ENCODE measurements around the gene MRTO4. TPM values are rescaled to one million over a fixed set of nuclear protein-coding genes. Genes with fewer than 3 reads are reported as not detected.

Gene MRTO4
- total RNA-seq, 1 experiment from 2014 or later, result 79.3 TPM

DNA sequence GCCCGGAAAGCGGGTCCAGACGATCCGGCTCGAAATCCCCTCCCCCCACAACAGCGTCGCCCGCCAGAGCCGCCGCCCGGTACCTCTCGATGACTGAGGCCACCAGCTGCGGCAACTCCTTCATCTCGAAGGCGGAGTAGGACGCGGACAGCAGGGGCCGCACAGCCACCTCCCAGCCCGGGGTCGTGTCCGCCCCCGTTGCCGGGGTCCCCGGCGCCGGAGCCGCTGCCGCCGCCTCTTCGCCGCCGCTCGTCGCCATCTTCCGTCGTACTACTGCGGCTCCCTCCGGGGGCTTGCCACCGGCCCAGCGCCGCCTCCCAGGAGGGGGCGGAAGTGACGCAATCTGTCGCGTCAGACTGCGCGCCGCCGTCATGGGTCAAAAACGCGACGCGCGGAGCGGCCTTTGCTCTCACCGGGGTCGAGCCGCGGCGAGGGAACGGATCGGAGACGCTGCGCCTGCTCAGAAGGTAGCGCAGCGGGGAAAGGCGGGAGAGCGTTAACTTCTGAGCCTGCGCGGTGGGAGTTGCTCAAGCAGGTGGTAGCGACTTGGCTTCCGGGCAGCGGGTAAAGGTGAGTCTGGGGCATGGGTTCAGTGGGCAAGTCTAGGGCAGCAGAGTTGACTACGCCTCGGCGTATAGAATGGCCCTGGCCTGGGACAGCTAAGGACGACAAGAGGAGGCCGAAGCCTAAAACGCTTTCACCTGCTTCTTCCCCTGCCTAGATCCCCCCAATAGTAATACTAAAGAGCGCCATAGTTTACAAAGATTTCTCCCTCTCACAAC, 41.4 kb upstream of the MRTO4 start, which contains the start of gene UBR4:
Gene UBR4 (minus strand): TSS at position 277 of the 782 bp plus-strand sequence. CDS start 18 bp downstream, at position 259.
- intact Hi-C loops (cut with micrococcal nuclease), result no loop called here
- Histone ChIP-seq H3K9me3 (ENCODE audit: control insufficient read depth in 1 of 2, insufficient read depth in 1 of 2, low read depth in 1 of 2, low read length in 2 of 2) (no peaks in the 10 kb centered on the region), H3K27ac (ENCODE audit: low read depth, low read length) (peak within 1 kb of the TSS; percentile 80), H3K9ac (ENCODE audit: low read length) (peak within 1 kb of the TSS; percentile 87), H4K20me1 (ENCODE audit: insufficient read depth) (no peaks in the 10 kb centered on the region), H3K36me3 (ENCODE audit: control insufficient read depth in 1 of 2, insufficient read depth in 2 of 2, low read length in 2 of 2) (peaks cover 8 to 19% of the 10 kb centered on the region in 2 experiments; a peak in 3 of 4 replicates), H3K79me2 (ENCODE audit: insufficient read depth, low read length) (peaks cover 96% of the 10 kb centered on the region), H3K4me2 (ENCODE audit: low read length) (peak within 1 kb of the TSS; percentile 99), H3K4me3 (replicated peaks in 1 of 2; ENCODE audit: low read depth in 1 of 2, low read length in 2 of 2) (peak within 1 kb of the TSS; percentile 85 to 86), H3K4me1 (ENCODE audit: control insufficient read depth in 1 of 2, insufficient read depth in 2 of 2, low read length in 2 of 2) (peaks cover 10 to 33% of the 10 kb centered on the region in 2 experiments), H3K27me3 (ENCODE audit: insufficient read depth, low read length) (no peaks in the 10 kb centered on the region), H3K9me2 (ENCODE audit: insufficient read depth) (no peaks in the 10 kb centered on the region), H2AFZ (ENCODE audit: low read depth, low read length, poor library complexity, severe bottlenecking) (no peak within 1 kb of the TSS)
- DNase-seq (ENCODE audit: low read depth, low spot score), result peak; percentile 92
- RAD21 ChIA-PET (ENCODE audit: low non-redundant PET in 1 of 2, low total read pairs in 2 of 2, uncharacterized antibody in 2 of 2, unreplicated experiment in 2 of 2), result no interaction called here
- BruUV-seq (replicated peaks), result no TSS peak
- POLR2A ChIA-PET, result interaction anchor here (0.6 kb wide), 1 partner anchor 401 kb away, joined by 4 read pairs; no protein-coding TSS in a partner anchor
- CTCF ChIA-PET, result interaction anchor here (1.8 kb wide), 1 partner anchor 451 kb away, joined by 7 read pairs; no protein-coding TSS in a partner anchor
- peak; percentile 92 for ATAC-seq
- TF ChIP-seq EZH2 (IDR thresholded peaks at IDR 0.05) (no peak), EGR1 (IDR thresholded peaks at IDR 0.05; ENCODE audit: low read depth) (peak; percentile 51), SP1 (IDR thresholded peaks at IDR 0.05; ENCODE audit: low read depth) (peak; percentile 63), POLR2A (IDR thresholded peaks at IDR 0.05; ENCODE audit: borderline replicate concordance, extremely low read depth, insufficient read depth, insufficient read length) (peak; percentile 94), SRF (IDR thresholded peaks at IDR 0.05; ENCODE audit: low read depth) (peak; percentile 93; the same call in 1 of the 2 replicates), ELF1 (IDR thresholded peaks at IDR 0.05; ENCODE audit: borderline replicate concordance, low read depth) (no peak; the same call in 1 of the 2 replicates), ZFX (IDR thresholded peaks at IDR 0.05) (peak; percentile 37; the same call in 1 of the 2 replicates), YY1 (IDR thresholded peaks at IDR 0.05; ENCODE audit: extremely low read depth, insufficient replicate concordance, low read depth, low read length) (peak; percentile 87), MAX (IDR thresholded peaks at IDR 0.05) (no peak; the same call in 1 of the 2 replicates), CBX3 (IDR thresholded peaks at IDR 0.05; ENCODE audit: low read depth) (peak; percentile 22; the same call in 1 of the 2 replicates), ZNF274 (IDR thresholded peaks at IDR 0.05; ENCODE audit: low read depth, low read length) (no peak), CEBPB (IDR thresholded peaks at IDR 0.05; ENCODE audit: low read depth) (peak; percentile 76), TCF7L2 (IDR thresholded peaks at IDR 0.05; ENCODE audit: borderline replicate concordance, extremely low read depth, insufficient read depth, insufficient read length) (peak; percentile 88), EZH2phosphoT487 (IDR thresholded peaks at IDR 0.05; ENCODE audit: borderline replicate concordance) (no peak), SIN3A (IDR thresholded peaks at IDR 0.05; ENCODE audit: low read depth) (peak; percentile 7; the same call in 1 of the 2 replicates), RAD21 (IDR thresholded peaks at IDR 0.05; ENCODE audit: low read depth) (no peak), POLR2AphosphoS5 (IDR thresholded peaks at IDR 0.05; ENCODE audit: low read depth, low read length) (peak; percentile 80)
- TF ChIP-seq, protein P1, sequence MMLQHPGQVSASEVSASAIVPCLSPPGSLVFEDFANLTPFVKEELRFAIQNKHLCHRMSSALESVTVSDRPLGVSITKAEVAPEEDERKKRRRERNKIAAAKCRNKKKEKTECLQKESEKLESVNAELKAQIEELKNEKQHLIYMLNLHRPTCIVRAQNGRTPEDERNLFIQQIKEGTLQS (IDR thresholded peaks at IDR 0.05), result no peak
- TF ChIP-seq, protein P2, sequence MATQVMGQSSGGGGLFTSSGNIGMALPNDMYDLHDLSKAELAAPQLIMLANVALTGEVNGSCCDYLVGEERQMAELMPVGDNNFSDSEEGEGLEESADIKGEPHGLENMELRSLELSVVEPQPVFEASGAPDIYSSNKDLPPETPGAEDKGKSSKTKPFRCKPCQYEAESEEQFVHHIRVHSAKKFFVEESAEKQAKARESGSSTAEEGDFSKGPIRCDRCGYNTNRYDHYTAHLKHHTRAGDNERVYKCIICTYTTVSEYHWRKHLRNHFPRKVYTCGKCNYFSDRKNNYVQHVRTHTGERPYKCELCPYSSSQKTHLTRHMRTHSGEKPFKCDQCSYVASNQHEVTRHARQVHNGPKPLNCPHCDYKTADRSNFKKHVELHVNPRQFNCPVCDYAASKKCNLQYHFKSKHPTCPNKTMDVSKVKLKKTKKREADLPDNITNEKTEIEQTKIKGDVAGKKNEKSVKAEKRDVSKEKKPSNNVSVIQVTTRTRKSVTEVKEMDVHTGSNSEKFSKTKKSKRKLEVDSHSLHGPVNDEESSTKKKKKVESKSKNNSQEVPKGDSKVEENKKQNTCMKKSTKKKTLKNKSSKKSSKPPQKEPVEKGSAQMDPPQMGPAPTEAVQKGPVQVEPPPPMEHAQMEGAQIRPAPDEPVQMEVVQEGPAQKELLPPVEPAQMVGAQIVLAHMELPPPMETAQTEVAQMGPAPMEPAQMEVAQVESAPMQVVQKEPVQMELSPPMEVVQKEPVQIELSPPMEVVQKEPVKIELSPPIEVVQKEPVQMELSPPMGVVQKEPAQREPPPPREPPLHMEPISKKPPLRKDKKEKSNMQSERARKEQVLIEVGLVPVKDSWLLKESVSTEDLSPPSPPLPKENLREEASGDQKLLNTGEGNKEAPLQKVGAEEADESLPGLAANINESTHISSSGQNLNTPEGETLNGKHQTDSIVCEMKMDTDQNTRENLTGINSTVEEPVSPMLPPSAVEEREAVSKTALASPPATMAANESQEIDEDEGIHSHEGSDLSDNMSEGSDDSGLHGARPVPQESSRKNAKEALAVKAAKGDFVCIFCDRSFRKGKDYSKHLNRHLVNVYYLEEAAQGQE (IDR thresholded peaks at IDR 0.05; ENCODE audit: low read depth), result no peak
- TF ChIP-seq, protein P3, sequence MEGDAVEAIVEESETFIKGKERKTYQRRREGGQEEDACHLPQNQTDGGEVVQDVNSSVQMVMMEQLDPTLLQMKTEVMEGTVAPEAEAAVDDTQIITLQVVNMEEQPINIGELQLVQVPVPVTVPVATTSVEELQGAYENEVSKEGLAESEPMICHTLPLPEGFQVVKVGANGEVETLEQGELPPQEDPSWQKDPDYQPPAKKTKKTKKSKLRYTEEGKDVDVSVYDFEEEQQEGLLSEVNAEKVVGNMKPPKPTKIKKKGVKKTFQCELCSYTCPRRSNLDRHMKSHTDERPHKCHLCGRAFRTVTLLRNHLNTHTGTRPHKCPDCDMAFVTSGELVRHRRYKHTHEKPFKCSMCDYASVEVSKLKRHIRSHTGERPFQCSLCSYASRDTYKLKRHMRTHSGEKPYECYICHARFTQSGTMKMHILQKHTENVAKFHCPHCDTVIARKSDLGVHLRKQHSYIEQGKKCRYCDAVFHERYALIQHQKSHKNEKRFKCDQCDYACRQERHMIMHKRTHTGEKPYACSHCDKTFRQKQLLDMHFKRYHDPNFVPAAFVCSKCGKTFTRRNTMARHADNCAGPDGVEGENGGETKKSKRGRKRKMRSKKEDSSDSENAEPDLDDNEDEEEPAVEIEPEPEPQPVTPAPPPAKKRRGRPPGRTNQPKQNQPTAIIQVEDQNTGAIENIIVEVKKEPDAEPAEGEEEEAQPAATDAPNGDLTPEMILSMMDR (IDR thresholded peaks at IDR 0.05 in 2 of 3, conservative IDR thresholded peaks at IDR 0.05 in 1 of 3; ENCODE audit: borderline replicate concordance in 1 of 3, insufficient read depth in 1 of 3, low read depth in 2 of 3, low read length in 2 of 3), result no peak
